HG03378 (cell line): ENCODE measurements around the gene SPINK6.

ENCODE experiments used
- ATAC-seq: cut with Tn5 transposase; IDR thresholded peaks from one replicate; pipeline ENCODE4 v1.9.1; 2021; ENCODE audit warnings: mild to moderate bottlenecking, moderate library complexity; ENCODE audit not compliant: unreplicated experiment

The SPINK6 gene

DNA sequence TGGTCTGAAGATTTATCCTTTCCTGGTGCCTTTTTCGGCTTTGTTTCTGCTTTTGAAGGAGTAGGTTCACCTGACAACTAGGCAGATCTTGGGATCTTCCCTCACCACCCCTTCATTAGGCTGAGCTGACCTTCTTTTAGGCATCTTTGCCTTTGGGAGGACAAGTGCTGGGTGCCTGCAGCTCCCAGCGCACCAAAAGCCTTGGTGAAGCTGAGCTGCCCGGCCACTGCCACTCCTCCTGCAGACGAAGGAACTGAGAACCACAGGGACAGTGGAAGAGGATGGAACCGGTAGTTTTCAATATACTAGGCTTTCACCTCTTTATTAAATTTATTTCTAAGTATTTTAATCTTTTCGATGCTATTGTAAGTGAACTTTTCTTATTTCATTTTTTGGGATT is 18.7 kb downstream of the SPINK6 start:
- ATAC-seq: no peak

DNA sequence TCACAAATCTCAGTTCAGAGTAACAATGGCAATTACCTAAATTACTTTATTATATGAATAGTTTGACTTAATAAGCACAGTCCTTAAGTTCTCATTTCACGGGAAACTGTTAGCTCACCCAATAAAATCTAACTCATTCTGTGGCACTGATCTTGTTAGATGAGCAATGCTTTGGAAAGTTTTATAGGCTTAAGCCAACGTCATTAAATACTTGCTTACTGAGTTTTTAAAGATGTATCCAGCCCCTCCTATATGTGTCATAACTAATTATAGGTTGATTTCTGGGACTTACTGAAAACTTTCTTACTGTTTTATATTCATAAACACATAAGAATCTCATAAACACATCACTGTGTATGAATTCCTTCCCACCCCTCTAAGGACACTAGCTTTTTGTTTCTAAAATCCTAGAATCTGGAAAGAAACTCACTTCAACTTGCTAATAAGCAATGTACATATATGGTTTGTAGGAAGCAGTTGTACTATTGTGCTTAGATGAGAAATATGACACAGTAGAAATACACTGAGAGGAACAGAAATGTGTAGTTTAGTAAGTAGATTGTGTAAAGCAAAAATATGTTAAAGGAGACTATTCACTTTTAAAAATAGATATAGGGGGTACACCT is 21.4 kb downstream of the SPINK6 start:
- ATAC-seq: no peak

DNA sequence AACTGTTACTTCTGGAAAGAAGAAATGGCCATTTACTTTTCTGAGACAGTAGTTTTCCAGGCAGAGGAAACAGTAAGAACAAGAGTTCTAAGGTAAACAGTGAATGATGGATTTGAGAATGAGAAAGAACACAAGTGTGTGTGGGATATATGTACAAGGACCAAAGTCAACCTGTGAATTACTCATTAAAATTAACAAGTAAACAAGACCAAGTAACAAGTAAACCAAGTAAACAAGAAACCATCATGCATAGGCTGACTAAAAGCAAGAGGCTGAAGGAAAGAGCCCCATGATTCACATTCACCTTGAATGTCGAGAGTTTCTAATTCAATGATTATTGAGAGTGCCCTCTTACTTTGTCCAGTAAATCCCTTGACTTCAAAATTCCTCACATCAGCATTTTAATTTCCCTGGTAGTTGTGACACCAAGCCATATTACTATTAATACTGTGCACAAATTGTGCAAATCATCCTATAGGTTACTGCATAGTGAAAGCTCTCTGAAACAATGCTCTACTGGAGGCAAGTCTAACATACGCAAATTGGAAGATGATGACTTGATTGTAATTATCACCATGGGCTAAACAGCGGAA is 25.6 kb downstream of the SPINK6 start:
- no peak for ATAC-seq

DNA sequence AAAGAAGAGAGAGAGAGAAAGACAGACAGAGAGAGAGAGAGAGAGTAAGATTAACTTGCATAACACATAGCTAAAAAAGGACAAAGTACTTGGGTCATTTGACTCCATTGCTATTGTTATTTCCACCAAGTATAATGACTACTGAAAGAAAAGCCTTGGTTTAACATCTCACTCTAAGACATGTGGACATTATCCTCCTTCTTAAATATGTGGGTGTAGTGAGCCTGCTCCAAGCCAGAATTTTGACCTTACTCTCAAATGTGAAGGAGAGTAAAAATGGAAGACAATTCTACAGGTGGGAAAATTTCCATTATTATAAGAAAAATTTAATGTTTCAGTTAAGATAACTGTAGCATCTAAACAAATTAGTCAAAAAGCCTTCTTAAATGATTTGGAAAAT is 27.0 kb downstream of the SPINK6 start:
- no peak for ATAC-seq

DNA sequence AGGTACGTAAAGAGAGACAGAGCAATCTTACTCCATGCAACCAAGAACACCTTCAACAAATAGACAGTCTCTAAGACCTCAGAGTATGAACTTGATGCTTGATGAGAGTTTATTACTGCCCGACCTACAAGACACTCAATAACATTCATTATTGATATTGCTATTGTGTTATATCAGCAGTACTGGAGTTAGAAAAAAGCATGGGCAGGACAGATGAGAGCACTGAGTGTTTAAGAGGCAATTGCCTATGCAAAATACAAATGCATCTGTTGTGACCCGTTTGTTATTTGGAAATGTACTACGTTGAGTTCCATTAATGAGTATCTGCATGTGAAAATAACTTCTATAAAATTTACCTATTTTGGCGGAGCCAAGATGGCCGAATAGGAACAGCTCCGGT is 27.4 kb downstream of the SPINK6 start:
- ATAC-seq: no peak

DNA sequence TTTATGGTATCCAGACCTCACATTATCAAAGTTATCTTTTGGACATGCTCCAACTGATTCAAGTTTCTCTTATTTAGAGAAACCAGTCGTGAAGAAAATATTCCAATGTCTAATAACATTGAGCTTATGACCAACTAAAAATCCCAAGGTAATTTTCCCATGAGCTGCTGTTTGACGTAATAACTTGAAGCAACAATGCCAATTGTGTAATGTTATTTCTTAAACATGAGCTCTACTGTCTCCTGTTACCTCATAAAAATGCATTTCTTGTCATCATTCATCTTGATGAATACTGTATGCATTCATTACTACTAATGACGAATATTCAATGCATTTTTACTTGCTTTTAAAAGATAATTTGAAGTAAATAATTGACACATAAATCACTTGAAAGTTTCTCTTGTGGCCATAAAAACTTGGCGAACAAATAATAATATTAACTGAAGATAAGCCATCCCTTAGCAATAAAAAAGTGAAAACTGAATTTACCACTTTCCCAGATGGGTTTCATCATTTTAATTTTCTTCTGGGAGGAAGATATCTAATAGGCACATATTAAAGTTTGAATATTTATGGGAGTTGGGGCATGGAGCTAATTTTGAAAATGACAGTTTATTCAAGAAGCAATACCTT is 35.1 kb downstream of the SPINK6 start:
- no peak for ATAC-seq

DNA sequence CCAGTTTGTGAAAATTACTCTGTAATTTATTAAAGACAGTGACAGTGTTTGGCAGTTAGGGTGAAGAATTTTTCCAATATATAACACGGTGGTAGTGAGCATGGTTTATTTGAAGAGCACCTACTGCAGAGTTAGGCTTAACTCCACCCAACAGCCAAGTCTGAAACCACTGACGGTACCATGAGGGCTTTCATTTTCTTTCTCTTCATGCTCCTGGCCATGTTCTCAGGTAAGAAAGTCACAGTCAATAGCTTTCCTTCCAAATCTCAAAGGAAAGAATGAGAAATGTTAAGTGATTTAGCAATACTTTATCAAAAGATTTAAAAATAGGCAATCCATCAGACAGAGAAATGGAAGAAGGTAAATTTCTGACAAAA is 35.6 kb downstream of the SPINK6 start, which contains the start of gene MARCOL:
Gene MARCOL, plus strand, starts transcription at position 108 of the 377 bp plus-strand sequence. Its CDS starts 73 bp downstream, at position 181.
- ATAC-seq: no peak

DNA sequence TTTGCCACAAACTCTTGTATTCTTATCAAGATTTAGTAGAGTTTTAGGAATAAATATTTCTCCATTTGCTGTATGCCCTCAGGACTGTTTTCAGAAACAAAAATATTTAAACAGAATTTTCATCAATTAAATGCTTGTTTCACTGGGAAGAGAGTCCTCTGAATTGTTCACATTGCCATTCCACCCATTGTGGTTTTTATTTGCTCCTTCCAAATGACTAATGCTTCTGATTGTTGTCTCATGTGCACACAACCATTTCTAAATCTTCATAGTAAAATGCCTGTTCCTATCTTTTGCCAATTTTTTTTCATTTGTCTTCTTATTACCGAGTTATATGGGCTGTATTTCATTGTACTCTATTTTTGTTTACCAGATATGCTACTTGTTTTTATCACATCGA is 46.1 kb downstream of the SPINK6 start:
- ATAC-seq: no peak

DNA sequence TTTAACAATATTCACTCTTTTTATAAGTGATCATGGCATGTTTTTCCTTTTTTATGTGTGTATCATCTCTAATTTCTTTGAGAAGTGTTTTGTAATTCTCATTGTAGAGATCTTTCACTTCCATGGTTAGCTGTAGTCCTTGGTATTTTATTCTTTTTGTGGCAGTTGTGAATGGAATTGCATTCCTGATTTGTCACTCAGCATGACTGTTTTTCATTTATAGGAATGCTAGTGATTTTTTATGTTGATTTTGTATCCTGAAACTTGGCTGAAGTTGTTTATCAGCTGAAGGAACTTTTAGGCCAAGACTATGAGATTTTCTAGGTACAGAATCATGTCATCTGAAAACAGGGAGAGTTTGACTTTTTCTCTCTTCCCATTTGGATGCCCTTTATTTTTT is 52.6 kb downstream of the SPINK6 start:
- no peak for ATAC-seq

DNA sequence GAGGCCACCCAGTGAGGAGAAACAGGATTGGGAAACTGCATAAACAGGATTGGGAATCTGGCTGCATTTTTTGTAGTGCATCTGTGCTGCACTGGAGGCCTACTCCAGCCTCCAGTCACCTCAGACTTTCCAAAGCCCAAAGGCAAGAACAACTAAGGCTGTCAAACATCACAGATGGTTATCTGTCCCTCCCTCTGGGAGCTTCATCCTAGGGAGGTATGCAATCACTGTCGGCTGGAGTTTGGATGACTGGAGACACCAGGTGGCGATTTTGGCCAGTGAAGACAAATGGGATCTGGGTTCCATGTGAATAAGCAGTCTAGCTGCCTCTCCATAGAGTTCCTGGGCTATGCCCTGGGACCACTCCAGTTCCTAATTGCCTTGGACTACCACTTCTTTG is 56.4 kb downstream of the SPINK6 start:
- no peak for ATAC-seq

DNA sequence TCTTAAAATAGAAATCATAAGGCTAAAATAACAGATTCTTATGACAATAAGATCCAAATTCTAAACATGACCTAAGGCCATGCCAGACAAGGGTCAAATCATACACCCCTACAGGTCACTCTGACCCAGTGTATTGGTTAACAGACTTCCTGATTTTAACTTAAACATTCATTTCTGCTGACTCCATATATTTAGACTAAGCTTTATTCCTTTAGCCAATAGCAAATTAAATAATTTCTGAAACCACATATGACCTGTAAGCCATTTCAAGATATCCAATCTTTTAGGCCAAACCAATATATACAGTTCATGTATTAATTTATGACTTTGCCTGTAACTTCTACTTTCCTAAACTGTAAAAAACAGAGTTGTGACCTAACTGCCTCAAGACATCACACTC is 58.4 kb downstream of the SPINK6 start:
- ATAC-seq: no peak
